ENCODE measurements around the gene PVALEF.

The PVALEF gene

GRCh38 chr17:81134064-81134781 lies 31.1 kb upstream of the PVALEF start:
- peak overlapping the region in 1 of 2 donors; percentile 9 for H3K27ac ChIP-seq
- H3K4me3 ChIP-seq: no peak overlapping the region
- TF ChIP-seq CTCF (IDR thresholded peaks at IDR 0.05): no peak
- DNase-seq (ENCODE audit: low spot score): no peak

- no peak for TF ChIP-seq CTCF (IDR thresholded peaks at IDR 0.05)
- no peak overlapping the region for H3K4me3 ChIP-seq
- no peak overlapping the region for H3K27ac ChIP-seq
- no peak for DNase-seq (ENCODE audit: low spot score)
These were observed 29.6 kb upstream of the PVALEF start for GRCh38 chr17:81135505-81136278.

GRCh38 chr17:81136366-81136765 lies 28.9 kb upstream of the PVALEF start:
- DNase-seq (ENCODE audit: low spot score): no peak
- no peak overlapping the region for H3K4me3 ChIP-seq
- H3K27ac ChIP-seq: no peak overlapping the region
- TF ChIP-seq CTCF (IDR thresholded peaks at IDR 0.05): no peak

- no peak for DNase-seq (ENCODE audit: low spot score)
- Histone ChIP-seq H3K4me3 (no peak overlapping the region), H3K27ac (no peak overlapping the region)
- no peak for TF ChIP-seq CTCF (IDR thresholded peaks at IDR 0.05)
These were observed 28.1 kb upstream of the PVALEF start for GRCh38 chr17:81137248-81137647.

GRCh38 chr17:81138083-81138482 lies 27.2 kb upstream of the PVALEF start:
- no peak for DNase-seq (ENCODE audit: low spot score)
- Histone ChIP-seq H3K27ac (no peak overlapping the region), H3K4me3 (no peak overlapping the region)
- no peak for TF ChIP-seq CTCF (IDR thresholded peaks at IDR 0.05)

- no peak for TF ChIP-seq CTCF (IDR thresholded peaks at IDR 0.05)
- Histone ChIP-seq H3K27ac (no peak overlapping the region), H3K4me3 (no peak overlapping the region)
- no peak for DNase-seq (ENCODE audit: low spot score)
These were observed 26.8 kb upstream of the PVALEF start for GRCh38 chr17:81138500-81138899.

- Histone ChIP-seq H3K27ac (no peak overlapping the region), H3K4me3 (no peak overlapping the region)
- no peak for TF ChIP-seq CTCF (IDR thresholded peaks at IDR 0.05)
- no peak for DNase-seq (ENCODE audit: low spot score)
These were observed 25.9 kb upstream of the PVALEF start for GRCh38 chr17:81139428-81139827.
